A673 (cell line): ENCODE measurements around the gene DNAH9.

Experiments
- CTCF ChIP-seq: fragments of 300-800, 200-600 bp; sonication (generic); conservative IDR thresholded peaks from 2 replicates; pipeline ENCODE4 v1.5.1; 2017; ENCODE audit warnings: low read depth, mild to moderate bottlenecking, antibody characterized with exemption, low read length, moderate library complexity, mixed read lengths
- EZH2 ChIP-seq: fragments of 200-600 bp; sonication (generic); IDR thresholded peaks from 2 replicates; pipeline ENCODE4 v1.6.1; 2017; ENCODE audit warnings: borderline replicate concordance, low read depth, mild to moderate bottlenecking, mixed read lengths, antibody characterized with exemption, low read length; ENCODE audit not compliant: poor library complexity, severe bottlenecking

GRCh38 chr17:11719856-11720255 lies 121.6 kb downstream of the DNAH9 start:
- no peak for TF ChIP-seq CTCF
- no peak for TF ChIP-seq EZH2
